SK-N-MC (cell line): ENCODE results near the gene VHLL.

ENCODE experiments used
- EZH2 ChIP-seq: fragments of 200-600 bp; sonication (generic); IDR thresholded peaks from one replicate; pipeline ENCODE4 v1.6.1; 2017; ENCODE audit warnings: antibody characterized with exemption
- POLR2AphosphoS5 ChIP-seq: IDR thresholded peaks from 2 replicates; pipeline ENCODE4 v1.6.1; 2012; ENCODE audit warnings: mild to moderate bottlenecking, low read depth, low read length, borderline replicate concordance

GRCh38 chr1:156270314-156270713, 28.8 kb downstream of the VHLL start:
- TF ChIP-seq EZH2 (no peak), POLR2AphosphoS5 (no peak)
